Glutamatergic neuron (in vitro differentiated cells): ENCODE results near the gene BAIAP2. TPM values are rescaled to one million over a fixed set of nuclear protein-coding genes. Genes with fewer than 3 reads are reported as not detected.
A peak's percentile ranks its signal among the peaks of the same experiment; 100 is the strongest.

Experiments
- DNase-seq: peaks from one replicate; pipeline ENCODE4 v3.0.0; 2022
- H3K27ac Mint-ChIP-seq: one replicate; pipeline ENCODE4 v1.8.0; 2020; ENCODE audit warnings: mild to moderate bottlenecking, mixed read lengths, inconsistent platforms; ENCODE audit not compliant: unreplicated experiment
- H3K27me3 Mint-ChIP-seq: one replicate; pipeline ENCODE4 v1.8.0; 2020; ENCODE audit warnings: mild to moderate bottlenecking, moderate library complexity, mixed read lengths, inconsistent platforms; ENCODE audit not compliant: unreplicated experiment
- H3K36me3 Mint-ChIP-seq: one replicate; pipeline ENCODE4 v1.8.0; 2020; ENCODE audit warnings: mild to moderate bottlenecking, mixed read lengths, inconsistent platforms; ENCODE audit not compliant: unreplicated experiment
- H3K4me1 Mint-ChIP-seq: one replicate; pipeline ENCODE4 v1.8.0; 2020; ENCODE audit warnings: mild to moderate bottlenecking, low read depth, mixed read lengths, inconsistent platforms; ENCODE audit not compliant: unreplicated experiment
- H3K4me3 Mint-ChIP-seq: one replicate; pipeline ENCODE4 v1.8.0; 2020; ENCODE audit warnings: mild to moderate bottlenecking, mixed read lengths, inconsistent platforms; ENCODE audit not compliant: unreplicated experiment
- H3K9me3 Mint-ChIP-seq: one replicate; pipeline ENCODE4 v1.8.0; 2020; ENCODE audit warnings: mild to moderate bottlenecking, moderate library complexity, mixed read lengths, inconsistent platforms; ENCODE audit not compliant: unreplicated experiment
- total RNA-seq: library from RNA; stranded (reverse); fragmentation: NEBNext Ultra II Directional; extraction: Animal tissue kit (Norgen Biotek cat#: 25700); gene quantifications from one replicate; pipeline ENCODE4 v1.2.1, GENCODE V29; 2021; ENCODE audit not compliant: unreplicated experiment
- TF ChIP-seq, protein P1 (sequence below): fragments of 200-600 bp; sonication (generic); IDR thresholded peaks from one replicate; pipeline ENCODE4 v1.5.0; 2021; ENCODE audit not compliant: partially characterized antibody, unreplicated experiment

Gene BAIAP2
- total RNA-seq, 1 donor from 2014 or later, result 252 TPM

DNA sequence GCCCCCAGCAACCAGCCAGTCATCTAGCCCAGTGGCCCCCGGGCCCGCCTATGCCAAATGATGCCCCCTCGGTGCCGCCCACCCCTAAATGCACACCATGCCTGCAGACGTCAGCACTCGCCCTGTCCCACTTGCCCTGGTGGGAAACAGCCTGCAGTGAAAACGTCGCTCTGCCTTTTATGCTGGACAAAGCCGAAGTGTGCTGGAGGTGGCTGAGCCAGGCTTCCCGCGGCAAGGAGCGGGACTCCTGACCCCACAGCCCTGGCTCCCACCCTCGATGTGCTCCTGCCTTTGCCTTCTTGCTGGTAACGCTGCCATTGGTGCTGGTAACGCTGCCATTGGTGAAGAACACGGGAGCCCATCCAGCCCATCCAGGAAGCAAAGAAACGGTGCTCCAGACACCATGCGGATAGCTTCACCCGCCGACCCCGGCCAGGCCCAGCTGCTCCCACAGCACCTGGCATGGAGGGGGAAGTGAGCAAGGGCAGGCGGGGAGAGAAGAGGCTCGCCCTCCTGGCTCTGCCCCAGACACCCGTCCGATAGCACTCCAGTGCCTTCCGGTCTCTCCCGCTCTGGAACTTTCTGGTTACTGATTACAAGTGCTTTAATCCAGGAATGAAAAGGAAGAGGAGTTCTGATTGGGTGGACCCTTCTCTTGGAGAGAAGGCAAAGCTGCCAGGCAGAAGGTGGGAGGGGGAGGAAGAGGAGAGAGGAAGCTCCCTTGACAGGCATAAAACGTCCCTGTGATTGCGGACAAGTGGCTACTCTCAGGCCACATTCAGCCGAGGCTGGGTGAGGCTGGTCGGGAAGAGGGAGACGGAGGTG lies 4.0 kb upstream of the BAIAP2 start:
- Mint-ChIP-seq H3K27me3 (peaks cover 15% of the 10 kb centered on the region), H3K4me1 (peaks cover 41% of the 10 kb centered on the region), H3K36me3 (peaks cover 5% of the 10 kb centered on the region), H3K27ac (peak overlapping the region; percentile 4), H3K4me3 (no peak overlapping the region), H3K9me3 (peaks cover 9% of the 10 kb centered on the region)
- TF ChIP-seq, protein P1, sequence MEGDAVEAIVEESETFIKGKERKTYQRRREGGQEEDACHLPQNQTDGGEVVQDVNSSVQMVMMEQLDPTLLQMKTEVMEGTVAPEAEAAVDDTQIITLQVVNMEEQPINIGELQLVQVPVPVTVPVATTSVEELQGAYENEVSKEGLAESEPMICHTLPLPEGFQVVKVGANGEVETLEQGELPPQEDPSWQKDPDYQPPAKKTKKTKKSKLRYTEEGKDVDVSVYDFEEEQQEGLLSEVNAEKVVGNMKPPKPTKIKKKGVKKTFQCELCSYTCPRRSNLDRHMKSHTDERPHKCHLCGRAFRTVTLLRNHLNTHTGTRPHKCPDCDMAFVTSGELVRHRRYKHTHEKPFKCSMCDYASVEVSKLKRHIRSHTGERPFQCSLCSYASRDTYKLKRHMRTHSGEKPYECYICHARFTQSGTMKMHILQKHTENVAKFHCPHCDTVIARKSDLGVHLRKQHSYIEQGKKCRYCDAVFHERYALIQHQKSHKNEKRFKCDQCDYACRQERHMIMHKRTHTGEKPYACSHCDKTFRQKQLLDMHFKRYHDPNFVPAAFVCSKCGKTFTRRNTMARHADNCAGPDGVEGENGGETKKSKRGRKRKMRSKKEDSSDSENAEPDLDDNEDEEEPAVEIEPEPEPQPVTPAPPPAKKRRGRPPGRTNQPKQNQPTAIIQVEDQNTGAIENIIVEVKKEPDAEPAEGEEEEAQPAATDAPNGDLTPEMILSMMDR, result no peak
- no peak for DNase-seq

GRCh38 chr17:81031566-81032550 lies 3.1 kb upstream of the BAIAP2 start:
- peaks cover 37% of the 10 kb centered on the region for H3K4me1 Mint-ChIP-seq
- H3K27ac Mint-ChIP-seq, result peak overlapping the region; percentile 4
- peak overlapping the region; percentile 36 for H3K4me3 Mint-ChIP-seq
- H3K27me3 Mint-ChIP-seq, result peaks cover 19% of the 10 kb centered on the region
- DNase-seq, result no peak
- peaks cover 3% of the 10 kb centered on the region for H3K36me3 Mint-ChIP-seq
- peaks cover 16% of the 10 kb centered on the region for H3K9me3 Mint-ChIP-seq
- TF ChIP-seq, protein P1, result no peak

GRCh38 chr17:81032641-81033480 lies 2.1 kb upstream of the BAIAP2 start:
- Mint-ChIP-seq H3K27ac (peak overlapping the region; percentile 86), H3K36me3 (no peaks in the 10 kb centered on the region), H3K4me3 (peak overlapping the region; percentile 90), H3K27me3 (peaks cover 24% of the 10 kb centered on the region), H3K9me3 (peaks cover 20% of the 10 kb centered on the region), H3K4me1 (peaks cover 40% of the 10 kb centered on the region)
- TF ChIP-seq, protein P1, result no peak
- no peak for DNase-seq

GRCh38 chr17:81033535-81034167 lies 1.3 kb upstream of the BAIAP2 start:
- Mint-ChIP-seq H3K4me3 (peak overlapping the region; percentile 90), H3K9me3 (peaks cover 20% of the 10 kb centered on the region), H3K4me1 (peaks cover 43% of the 10 kb centered on the region), H3K27me3 (peaks cover 24% of the 10 kb centered on the region), H3K27ac (peak overlapping the region; percentile 86), H3K36me3 (no peaks in the 10 kb centered on the region)
- DNase-seq, result no peak
- TF ChIP-seq, protein P1, result no peak
